ENCODE measurements around the gene ANKRD1. TPM values are rescaled to one million over a fixed set of nuclear protein-coding genes. Genes with fewer than 3 reads are reported as not detected.

Gene ANKRD1
- total and polyA plus RNA-seq, 2 donors, result 2.0 to 27.4 TPM

DNA sequence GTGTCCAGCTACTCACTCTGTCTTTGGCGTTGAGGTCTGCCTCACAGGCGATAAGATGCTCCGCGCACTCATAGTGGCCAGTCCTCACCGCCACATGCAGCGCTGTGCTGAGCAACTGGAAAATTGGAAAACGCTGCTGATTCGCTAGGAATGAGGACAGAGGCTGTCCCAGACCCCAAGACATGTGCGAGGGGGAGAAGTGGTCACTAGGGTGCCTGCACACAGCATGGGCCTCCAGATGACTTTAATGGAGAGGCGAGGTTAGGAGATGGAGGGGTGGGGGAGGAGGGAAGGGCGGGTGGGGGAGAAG is 5.2 kb downstream of the ANKRD1 start:
- DNase-seq (ENCODE audit: low read depth in 6 of 9, low spot score in 9 of 9), result no peak
- Histone ChIP-seq H3K4me1 (ENCODE audit: control insufficient read depth in 2 of 2, insufficient read depth in 2 of 2, low read length in 2 of 2) (peaks cover 2 to 13% of the 10 kb centered on the region in 2 donors), H3K27ac (ENCODE audit: low read depth in 1 of 2, low read length in 1 of 2) (no peak overlapping the region), H3K9me3 (ENCODE audit: control insufficient read depth in 2 of 2, insufficient read depth in 1 of 2, low read length in 1 of 2) (no peaks in the 10 kb centered on the region), H3K36me3 (ENCODE audit: control insufficient read depth in 2 of 2, insufficient read depth in 2 of 2, low read length in 1 of 2) (no peaks in the 10 kb centered on the region), H3K4me3 (ENCODE audit: low read length in 2 of 2) (no peak overlapping the region), H3K27me3 (ENCODE audit: control insufficient read depth in 2 of 2, insufficient read depth in 1 of 2, low read length in 1 of 2) (no peaks in the 10 kb centered on the region)
- 95% methylated on average over 11 of the region's 11 CpGs for WGBS

DNA sequence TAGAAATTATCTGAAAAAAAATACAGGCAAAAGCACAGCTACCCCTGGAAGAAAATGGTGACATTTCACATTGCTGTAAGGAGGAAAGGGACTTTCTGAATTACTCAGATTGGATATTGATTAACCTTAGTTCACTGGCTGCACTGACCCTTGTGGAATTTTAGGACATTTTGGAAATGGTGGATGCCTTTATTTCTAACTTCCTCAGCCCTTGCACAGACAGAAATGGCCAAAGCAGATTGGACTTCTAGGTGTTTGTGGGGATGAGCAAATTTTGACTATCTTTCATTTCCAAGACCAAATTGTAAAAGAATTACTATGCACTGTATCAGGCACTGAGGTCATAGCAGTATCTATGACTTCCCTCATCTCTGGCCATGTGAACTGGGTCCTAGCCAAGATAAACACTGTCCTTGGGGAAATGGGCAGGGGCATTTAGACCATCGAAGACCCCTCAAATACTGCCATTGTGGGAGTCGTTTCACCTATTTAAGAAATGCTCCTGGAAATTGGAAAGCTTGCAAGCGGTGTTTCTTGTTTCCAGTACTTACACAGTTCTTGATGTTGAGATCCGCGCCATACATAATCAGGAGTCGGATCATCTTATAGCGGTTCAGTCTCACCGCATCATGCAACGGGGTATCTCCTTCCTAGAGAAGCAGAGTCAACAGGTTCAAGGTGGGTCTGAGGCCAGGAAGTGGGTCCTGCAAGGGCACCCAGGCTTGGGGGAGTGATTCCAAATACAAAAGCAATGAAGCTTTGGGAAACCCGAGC is 5.7 kb downstream of the ANKRD1 start:
- no peaks in the 10 kb centered on the region for H3K9me3 ChIP-seq (ENCODE audit: control insufficient read depth in 2 of 2, insufficient read depth in 1 of 2, low read length in 1 of 2)
- H3K4me3 ChIP-seq (ENCODE audit: low read length in 2 of 2), result no peak overlapping the region
- no peaks in the 10 kb centered on the region for H3K27me3 ChIP-seq (ENCODE audit: control insufficient read depth in 2 of 2, insufficient read depth in 1 of 2, low read length in 1 of 2)
- no peak overlapping the region for H3K27ac ChIP-seq (ENCODE audit: low read depth in 1 of 2, low read length in 1 of 2)
- H3K36me3 ChIP-seq (ENCODE audit: control insufficient read depth in 2 of 2, insufficient read depth in 2 of 2, low read length in 1 of 2), result no peaks in the 10 kb centered on the region
- peaks cover 2 to 13% of the 10 kb centered on the region in 2 donors for H3K4me1 ChIP-seq (ENCODE audit: control insufficient read depth in 2 of 2, insufficient read depth in 2 of 2, low read length in 2 of 2)
- WGBS, result 95% methylated on average over 10 of the region's 10 CpGs
- DNase-seq (ENCODE audit: low read depth in 6 of 9, low spot score in 9 of 9), result no peak

DNA sequence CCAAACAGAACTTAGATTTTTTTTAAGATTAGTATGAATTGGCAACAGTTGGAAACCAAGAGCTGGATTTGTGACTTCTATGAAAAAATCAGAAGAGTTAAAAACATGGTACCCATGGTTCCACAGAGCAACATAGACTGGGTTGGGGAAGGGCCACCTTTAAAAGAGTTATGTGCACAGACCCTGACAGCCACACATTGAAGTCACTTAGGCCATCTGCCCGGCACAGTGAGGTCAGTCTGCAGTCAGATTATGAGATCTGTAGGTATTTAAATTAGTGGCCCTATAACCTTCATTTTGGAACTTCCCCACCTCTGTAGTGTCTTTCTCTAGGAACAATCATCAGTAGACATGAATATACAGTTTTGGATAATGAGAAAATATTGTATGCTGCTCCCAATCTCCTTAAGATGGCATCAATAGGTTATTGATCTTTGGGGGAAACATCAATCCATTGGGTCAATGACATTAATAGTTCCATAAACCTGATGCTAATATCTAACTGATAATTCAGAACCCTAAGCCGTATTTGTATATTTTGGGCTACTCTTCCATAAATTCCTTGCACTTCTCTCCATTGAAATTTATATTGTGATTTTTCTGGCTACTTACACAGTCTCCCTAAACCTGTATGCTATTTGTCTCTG is 7.0 kb downstream of the ANKRD1 start:
- no peak for DNase-seq (ENCODE audit: low read depth in 6 of 9, low spot score in 9 of 9)
- H3K9me3 ChIP-seq (ENCODE audit: control insufficient read depth in 2 of 2, insufficient read depth in 1 of 2, low read length in 1 of 2), result no peaks in the 10 kb centered on the region
- over 99% methylated on average over 2 of the region's 2 CpGs for WGBS
- H3K36me3 ChIP-seq (ENCODE audit: control insufficient read depth in 2 of 2, insufficient read depth in 2 of 2, low read length in 1 of 2), result no peaks in the 10 kb centered on the region
- no peak overlapping the region for H3K27ac ChIP-seq (ENCODE audit: low read depth in 1 of 2, low read length in 1 of 2)
- H3K4me1 ChIP-seq (ENCODE audit: control insufficient read depth in 2 of 2, insufficient read depth in 2 of 2, low read length in 2 of 2), result peaks cover 2 to 13% of the 10 kb centered on the region in 2 donors
- no peaks in the 10 kb centered on the region for H3K27me3 ChIP-seq (ENCODE audit: control insufficient read depth in 2 of 2, insufficient read depth in 1 of 2, low read length in 1 of 2)
- H3K4me3 ChIP-seq (ENCODE audit: low read length in 2 of 2), result no peak overlapping the region

DNA sequence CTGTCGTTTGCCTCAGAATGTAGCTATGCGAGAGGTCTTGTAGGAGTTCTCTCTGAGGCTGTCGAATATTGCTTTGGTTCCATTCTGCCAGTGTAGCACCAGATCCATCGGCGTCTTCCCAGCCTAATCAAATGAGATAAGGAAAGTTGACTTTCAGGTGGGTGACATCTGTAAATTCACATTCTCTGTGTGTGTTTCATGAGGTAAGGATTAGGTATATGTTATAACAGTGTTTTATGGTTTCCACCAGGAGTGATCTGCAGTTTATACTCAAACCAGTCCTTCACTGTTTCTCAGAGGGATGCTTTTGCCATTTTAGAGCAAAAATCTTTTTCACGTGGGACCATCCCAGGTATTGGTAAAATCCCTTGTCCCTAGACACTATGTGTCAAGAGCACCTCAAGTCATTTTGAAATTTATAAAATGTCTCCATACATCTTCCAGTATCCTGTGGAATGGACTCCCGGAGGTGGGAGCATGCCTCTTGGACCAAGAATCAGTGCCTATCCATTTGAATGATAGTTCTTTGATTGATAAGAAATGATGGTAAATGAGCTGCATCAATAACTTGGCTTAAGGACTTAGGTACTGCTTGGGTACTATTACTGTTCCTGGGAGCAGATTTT is 7.9 kb downstream of the ANKRD1 start:
- H3K4me1 ChIP-seq (ENCODE audit: control insufficient read depth in 2 of 2, insufficient read depth in 2 of 2, low read length in 2 of 2), result peaks cover 2 to 13% of the 10 kb centered on the region in 2 donors
- no peaks in the 10 kb centered on the region for H3K9me3 ChIP-seq (ENCODE audit: control insufficient read depth in 2 of 2, insufficient read depth in 1 of 2, low read length in 1 of 2)
- no peaks in the 10 kb centered on the region for H3K27me3 ChIP-seq (ENCODE audit: control insufficient read depth in 2 of 2, insufficient read depth in 1 of 2, low read length in 1 of 2)
- H3K4me3 ChIP-seq (ENCODE audit: low read length in 2 of 2), result no peak overlapping the region
- no peak for DNase-seq (ENCODE audit: low read depth in 6 of 9, low spot score in 9 of 9)
- no peaks in the 10 kb centered on the region for H3K36me3 ChIP-seq (ENCODE audit: control insufficient read depth in 2 of 2, insufficient read depth in 2 of 2, low read length in 1 of 2)
- WGBS, result 96% methylated on average over 7 of the region's 7 CpGs
- peak overlapping the region in 1 of 2 donors; percentile 13 for H3K27ac ChIP-seq (ENCODE audit: low read depth in 1 of 2, low read length in 1 of 2)

DNA sequence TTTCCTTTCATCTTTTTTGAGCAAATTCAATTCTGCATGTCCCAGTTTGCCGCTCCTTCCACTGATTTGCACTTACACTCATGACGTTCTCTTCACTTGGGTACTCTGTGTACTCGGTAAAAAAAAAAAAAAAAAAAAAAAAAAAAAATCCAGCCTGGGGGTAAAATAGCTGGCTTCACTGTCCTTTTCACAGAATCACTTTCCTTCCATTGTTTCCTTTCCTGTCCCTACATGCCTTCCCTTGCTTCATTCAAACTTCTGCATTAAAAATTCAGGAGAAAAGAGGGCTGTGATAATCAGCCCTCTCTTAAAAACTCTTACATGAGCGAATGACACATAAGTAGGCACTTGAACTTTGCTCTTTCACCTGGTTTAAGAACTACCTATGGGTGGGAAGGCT is 8.7 kb downstream of the ANKRD1 start:
- Histone ChIP-seq H3K9me3 (ENCODE audit: control insufficient read depth in 2 of 2, insufficient read depth in 1 of 2, low read length in 1 of 2) (no peaks in the 10 kb centered on the region), H3K4me3 (ENCODE audit: low read length in 2 of 2) (no peak overlapping the region), H3K36me3 (ENCODE audit: control insufficient read depth in 2 of 2, insufficient read depth in 2 of 2, low read length in 1 of 2) (peaks cover 0 to 3% of the 10 kb centered on the region in 2 donors), H3K27me3 (ENCODE audit: control insufficient read depth in 2 of 2, insufficient read depth in 1 of 2, low read length in 1 of 2) (no peaks in the 10 kb centered on the region), H3K27ac (ENCODE audit: low read depth in 1 of 2, low read length in 1 of 2) (peak overlapping the region in 1 of 2 donors; percentile 50), H3K4me1 (ENCODE audit: control insufficient read depth in 2 of 2, insufficient read depth in 2 of 2, low read length in 2 of 2) (peaks cover 2 to 13% of the 10 kb centered on the region in 2 donors)
- DNase-seq (ENCODE audit: low read depth in 6 of 9, low spot score in 9 of 9), result peak in 2 of 9 donors; percentile 8 to 31
- 73% methylated on average over 4 of the region's 4 CpGs for WGBS

DNA sequence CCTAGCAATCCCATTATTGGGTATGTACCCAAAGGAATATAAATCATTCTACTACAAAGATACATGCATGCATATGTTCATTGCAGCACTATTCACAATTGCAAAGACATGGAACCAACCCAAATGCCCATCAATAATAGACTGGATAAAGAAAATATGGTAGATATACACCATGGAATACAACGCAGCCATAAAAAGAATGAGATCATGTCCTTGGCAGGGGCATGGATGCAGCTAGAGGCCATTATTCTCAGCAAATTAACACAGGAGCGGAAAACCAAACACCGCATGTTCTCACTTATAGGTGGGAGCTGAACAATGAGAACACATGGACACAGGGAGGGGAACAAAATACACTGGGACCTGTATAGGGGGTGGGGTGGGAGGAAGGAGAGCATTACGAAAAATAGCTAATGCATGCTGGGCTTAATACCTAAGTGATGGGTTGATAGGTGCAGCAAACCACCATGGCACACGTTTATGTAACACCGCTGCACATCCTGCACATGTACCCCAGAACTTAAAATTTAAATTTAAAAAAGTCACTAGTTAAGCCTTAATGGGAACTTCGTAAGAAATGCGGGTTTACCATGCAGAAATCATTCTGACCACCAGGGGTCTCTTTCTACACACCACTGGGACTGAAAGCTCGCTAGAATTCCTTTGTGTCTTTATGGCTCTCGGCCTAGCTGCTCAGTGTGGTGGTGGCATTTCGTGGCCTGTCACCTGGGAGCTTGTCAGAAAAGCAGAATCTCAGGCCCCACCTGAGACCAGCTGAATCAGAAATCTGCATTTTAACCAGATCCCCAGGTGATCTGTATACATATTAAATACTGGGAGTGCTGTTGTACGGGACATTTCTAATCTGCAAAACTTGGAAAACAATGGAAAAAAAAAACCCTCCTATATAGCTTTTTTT is 9.5 kb downstream of the ANKRD1 start:
- H3K9me3 ChIP-seq (ENCODE audit: control insufficient read depth in 2 of 2, insufficient read depth in 1 of 2, low read length in 1 of 2), result no peaks in the 10 kb centered on the region
- H3K36me3 ChIP-seq (ENCODE audit: control insufficient read depth in 2 of 2, insufficient read depth in 2 of 2, low read length in 1 of 2), result peaks cover 0 to 5% of the 10 kb centered on the region in 2 donors
- WGBS, result 39% methylated on average over 12 of the region's 12 CpGs
- peak overlapping the region; percentile 50 to 69 for H3K27ac ChIP-seq (ENCODE audit: low read depth in 1 of 2, low read length in 1 of 2)
- H3K4me3 ChIP-seq (ENCODE audit: low read length in 2 of 2), result no peak overlapping the region
- H3K4me1 ChIP-seq (ENCODE audit: control insufficient read depth in 2 of 2, insufficient read depth in 2 of 2, low read length in 2 of 2), result peaks cover 2 to 13% of the 10 kb centered on the region in 2 donors
- peak; percentile 66 to 94 (median 86) for DNase-seq (ENCODE audit: low read depth in 6 of 9, low spot score in 9 of 9)
- no peaks in the 10 kb centered on the region for H3K27me3 ChIP-seq (ENCODE audit: control insufficient read depth in 2 of 2, insufficient read depth in 1 of 2, low read length in 1 of 2)

DNA sequence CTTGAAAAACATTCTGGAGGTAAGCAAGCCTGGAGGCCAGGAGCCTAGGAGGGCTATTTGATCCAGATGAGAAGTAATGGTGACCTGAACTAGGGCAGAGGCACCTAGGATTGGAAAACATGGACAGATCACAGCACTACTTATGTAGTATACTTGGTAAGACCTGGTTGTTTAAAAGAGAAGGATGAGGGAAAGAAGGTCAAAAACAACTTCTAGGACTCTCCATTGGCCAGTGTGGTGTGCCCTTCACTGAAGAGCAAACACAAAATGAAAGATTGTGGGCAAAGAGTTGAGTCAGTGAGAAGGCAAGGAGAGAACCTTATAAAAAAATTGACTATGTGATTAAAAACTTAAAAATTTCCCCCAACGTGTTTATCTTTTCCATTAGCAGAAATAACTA is 14.3 kb downstream of the ANKRD1 start:
- H3K4me1 ChIP-seq (ENCODE audit: control insufficient read depth in 2 of 2, insufficient read depth in 2 of 2, low read length in 2 of 2), result peaks cover under 1% of the 10 kb centered on the region in 2 donors
- H3K9me3 ChIP-seq (ENCODE audit: control insufficient read depth in 2 of 2, insufficient read depth in 1 of 2, low read length in 1 of 2), result no peaks in the 10 kb centered on the region
- H3K4me3 ChIP-seq (ENCODE audit: low read length in 2 of 2), result no peak overlapping the region
- DNase-seq (ENCODE audit: low read depth in 6 of 9, low spot score in 9 of 9), result no peak
- H3K36me3 ChIP-seq (ENCODE audit: control insufficient read depth in 2 of 2, insufficient read depth in 2 of 2, low read length in 1 of 2), result peaks cover 15% of the 10 kb centered on the region in 2 donors
- H3K27me3 ChIP-seq (ENCODE audit: control insufficient read depth in 2 of 2, insufficient read depth in 1 of 2, low read length in 1 of 2), result no peaks in the 10 kb centered on the region
- 96% methylated on average over 1 of the region's 1 CpG for WGBS
- no peak overlapping the region for H3K27ac ChIP-seq (ENCODE audit: low read depth in 1 of 2, low read length in 1 of 2)

DNA sequence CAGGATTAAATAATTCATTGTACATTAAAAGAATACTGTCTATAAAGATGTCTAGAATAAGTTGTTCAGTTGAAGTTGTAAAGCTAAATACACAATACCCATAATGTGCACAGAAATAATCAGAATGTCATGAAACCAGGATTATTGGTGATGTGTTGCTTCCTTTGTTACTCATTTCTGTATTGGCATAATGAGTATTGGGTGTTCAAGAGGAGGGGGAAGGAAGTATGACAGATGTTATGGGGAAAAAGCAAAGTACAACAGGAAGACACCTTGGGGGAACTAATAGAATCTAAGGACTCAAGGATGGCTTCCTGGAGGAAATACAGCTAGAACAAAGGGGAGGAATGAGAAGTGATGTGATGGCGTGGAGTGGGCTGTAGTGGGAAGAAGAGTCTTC is 15.0 kb downstream of the ANKRD1 start:
- 98% methylated on average over 1 of the region's 1 CpG for WGBS
- Histone ChIP-seq H3K27ac (ENCODE audit: low read depth in 1 of 2, low read length in 1 of 2) (no peak overlapping the region), H3K4me3 (ENCODE audit: low read length in 2 of 2) (no peak overlapping the region), H3K27me3 (ENCODE audit: control insufficient read depth in 2 of 2, insufficient read depth in 1 of 2, low read length in 1 of 2) (no peaks in the 10 kb centered on the region), H3K36me3 (ENCODE audit: control insufficient read depth in 2 of 2, insufficient read depth in 2 of 2, low read length in 1 of 2) (peaks cover 15 to 20% of the 10 kb centered on the region in 2 donors), H3K4me1 (ENCODE audit: control insufficient read depth in 2 of 2, insufficient read depth in 2 of 2, low read length in 2 of 2) (no peaks in the 10 kb centered on the region), H3K9me3 (ENCODE audit: control insufficient read depth in 2 of 2, insufficient read depth in 1 of 2, low read length in 1 of 2) (no peaks in the 10 kb centered on the region)
- no peak for DNase-seq (ENCODE audit: low read depth in 6 of 9, low spot score in 9 of 9)
